Naive thymus-derived CD4-positive, alpha-beta T cell (primary cell): ENCODE measurements around the gene PDE4D. TPM values are rescaled to one million over a fixed set of nuclear protein-coding genes. Genes with fewer than 3 reads are reported as not detected.

Experiments
- ATAC-seq: fragments of 150-1000 bp; cut with Tn5 transposase; 2 replicates; pipeline ENCODE4 v1.10.0; 2021; ENCODE audit warnings: mild to moderate bottlenecking, moderate library complexity
- CTCF ChIA-PET: fragments of 350-600 bp; sonication (Branson Sonifier 250); formaldehyde crosslinking; loops from one replicate; lab custom pipeline; 2021; ENCODE audit warnings: antibody characterized with exemption; lab: Charles Lee
- POLR2A ChIA-PET: fragments of 350-600 bp; sonication (Branson Sonifier 250); formaldehyde crosslinking; loops from one replicate; lab custom pipeline; 2021; ENCODE audit warnings: antibody characterized with exemption, inconsistent platforms; lab: Charles Lee
- DNase-seq, 9 donors: peaks; one replicate each; pipeline versions ENCODE4 v3.0.0 to v3.0.0-alpha.2; 2020 to 2022; ENCODE audit warnings: mixed read lengths in 1 of 9
- H3K27ac ChIP-seq: one replicate; pipeline ENCODE4 v1.7.0; 2013; ENCODE audit warnings: mild to moderate bottlenecking, low read depth, low read length, moderate library complexity
- H3K27me3 ChIP-seq, 2 donors: one replicate each; pipeline ENCODE4 v1.7.0; 2013; ENCODE audit warnings: low read length in 2 of 2, mild to moderate bottlenecking in 2 of 2, moderate library complexity in 2 of 2; ENCODE audit not compliant: control insufficient read depth in 2 of 2, insufficient read depth in 2 of 2
- H3K36me3 ChIP-seq, 3 experiments: 1 replicate in 2 of 3; 2 replicates in 1 of 3; pipeline ENCODE4 v1.7.0; 2013; ENCODE audit warnings: low read length in 3 of 3, mild to moderate bottlenecking in 3 of 3, moderate library complexity in 1 of 3; ENCODE audit not compliant: insufficient read depth in 3 of 3, control insufficient read depth in 2 of 3
- H3K4me1 ChIP-seq, 2 donors: one replicate each; pipeline ENCODE4 v1.7.0; 2013; ENCODE audit warnings: low read length in 2 of 2, mild to moderate bottlenecking in 2 of 2, moderate library complexity in 1 of 2; ENCODE audit not compliant: control insufficient read depth in 2 of 2, insufficient read depth in 2 of 2
- H3K4me3 ChIP-seq: 2 replicates; pipeline ENCODE4 v1.7.0; 2013; ENCODE audit warnings: mild to moderate bottlenecking, low read length
- H3K9me3 ChIP-seq, 3 experiments: 1 replicate in 2 of 3; 2 replicates in 1 of 3; pipeline ENCODE4 v1.7.0; 2013; ENCODE audit warnings: low read length in 3 of 3; ENCODE audit not compliant: control insufficient read depth in 2 of 3
- H3K27ac Mint-ChIP-seq, 9 donors: one replicate each; pipeline ENCODE4 v1.8.0; 2020 to 2022; ENCODE audit warnings: mixed read lengths in 9 of 9, mild to moderate bottlenecking in 8 of 9, moderate library complexity in 5 of 9, inconsistent platforms in 2 of 9
- H3K27me3 Mint-ChIP-seq, 5 donors: one replicate each; pipeline ENCODE4 v1.8.0; 2021 to 2022; ENCODE audit warnings: mixed read lengths in 5 of 5, mild to moderate bottlenecking in 1 of 5
- H3K36me3 Mint-ChIP-seq, 5 donors: one replicate each; pipeline ENCODE4 v1.8.0; 2020 to 2022; ENCODE audit warnings: mixed read lengths in 5 of 5, mild to moderate bottlenecking in 3 of 5, inconsistent platforms in 1 of 5
- H3K4me1 Mint-ChIP-seq, 7 donors: one replicate each; pipeline ENCODE4 v1.8.0; 2020 to 2022; ENCODE audit warnings: mixed read lengths in 7 of 7, mild to moderate bottlenecking in 3 of 7, inconsistent platforms in 1 of 7
- H3K4me3 Mint-ChIP-seq, 10 donors: one replicate each; pipeline ENCODE4 v1.8.0; 2020 to 2022; ENCODE audit warnings: mild to moderate bottlenecking in 10 of 10, mixed read lengths in 10 of 10, moderate library complexity in 6 of 10, inconsistent platforms in 2 of 10
- H3K9me3 Mint-ChIP-seq, 11 donors: one replicate each; pipeline ENCODE4 v1.8.0; 2020 to 2022; ENCODE audit warnings: mixed read lengths in 11 of 11, mild to moderate bottlenecking in 4 of 11, inconsistent platforms in 1 of 11, moderate library complexity in 1 of 11
- intact Hi-C, 2 donors: fragments of 100-400 bp; cut with micrococcal nuclease; formaldehyde crosslinking; loops; one replicate each; pipeline ENCODE4 v1.15.1; 2023
- polyA plus RNA-seq, 2 donors: library from polyadenylated mRNA; unstranded; fragments of 300-500 nt; fragmentation: Illumina TruSeq; gene quantifications; one replicate each; pipeline ENCODE4 v1.2.3, GENCODE V29; 2021
- total RNA-seq, 6 experiments: library from RNA in 5 of 6; stranded (reverse) in 5 of 6; gene quantifications; 1 replicate in 5 of 6; 2 replicates in 1 of 6; pipeline ENCODE4 v1.2.3 and lab custom pipeline; 2021 to 2026

Gene PDE4D
- total and polyA plus RNA-seq, 7 experiments from 2014 or later: 4.9 to 102 (median 38.8) TPM

DNA sequence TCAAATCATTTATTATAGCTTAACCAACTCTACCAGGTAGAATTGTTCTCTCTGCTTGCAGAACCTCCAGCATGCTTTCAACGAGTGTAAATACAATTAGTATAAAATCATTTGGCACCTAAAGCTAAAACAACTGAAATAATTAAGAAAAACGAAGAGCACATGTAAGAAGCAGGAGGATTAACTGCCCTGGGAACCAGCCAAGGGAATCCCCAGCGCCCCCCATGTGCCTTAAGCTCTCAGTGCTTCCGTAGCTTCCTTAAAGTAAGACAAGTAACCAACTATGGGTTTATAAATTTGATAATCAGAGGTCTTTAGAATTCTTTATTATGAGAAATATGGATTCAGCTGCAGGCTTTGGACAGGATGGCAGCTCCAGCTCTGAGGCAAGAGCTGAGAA lies 908.2 kb downstream of the PDE4D start:
- peaks cover 0 to 23% (median 0%) of the 10 kb centered on the region in 7 donors for H3K4me1 Mint-ChIP-seq
- Histone ChIP-seq H3K4me3 (no peak overlapping the region), H3K36me3 (peaks cover 0 to 53% (median 7%) of the 10 kb centered on the region in 3 experiments), H3K9me3 (no peaks in the 10 kb centered on the region), H3K27ac (no peak overlapping the region), H3K4me1 (no peaks in the 10 kb centered on the region), H3K27me3 (no peaks in the 10 kb centered on the region)
- H3K36me3 Mint-ChIP-seq: peaks cover 9 to 66% (median 39%) of the 10 kb centered on the region in 5 donors
- H3K4me3 Mint-ChIP-seq: no peak overlapping the region
- H3K27me3 Mint-ChIP-seq: no peaks in the 10 kb centered on the region
- no peak for ATAC-seq
- intact Hi-C loops: loop anchor here in 1 of 2 donors (2.0 kb wide), 1 partner anchor 13 kb away; no protein-coding TSS in a partner anchor
- CTCF ChIA-PET: interaction anchor here (0.5 kb wide), 1 partner anchor 84 kb away, joined by 3 read pairs; no protein-coding TSS in a partner anchor
- no peak for DNase-seq
- POLR2A ChIA-PET: interaction anchor here (0.9 kb wide), 1 partner anchor 14 kb away, joined by 3 read pairs; no protein-coding TSS in a partner anchor
- H3K27ac Mint-ChIP-seq: peak overlapping the region in 2 of 9 donors; percentile 38 to 62
- H3K9me3 Mint-ChIP-seq: peaks cover 0 to 2% (median 0%) of the 10 kb centered on the region in 11 donors

DNA sequence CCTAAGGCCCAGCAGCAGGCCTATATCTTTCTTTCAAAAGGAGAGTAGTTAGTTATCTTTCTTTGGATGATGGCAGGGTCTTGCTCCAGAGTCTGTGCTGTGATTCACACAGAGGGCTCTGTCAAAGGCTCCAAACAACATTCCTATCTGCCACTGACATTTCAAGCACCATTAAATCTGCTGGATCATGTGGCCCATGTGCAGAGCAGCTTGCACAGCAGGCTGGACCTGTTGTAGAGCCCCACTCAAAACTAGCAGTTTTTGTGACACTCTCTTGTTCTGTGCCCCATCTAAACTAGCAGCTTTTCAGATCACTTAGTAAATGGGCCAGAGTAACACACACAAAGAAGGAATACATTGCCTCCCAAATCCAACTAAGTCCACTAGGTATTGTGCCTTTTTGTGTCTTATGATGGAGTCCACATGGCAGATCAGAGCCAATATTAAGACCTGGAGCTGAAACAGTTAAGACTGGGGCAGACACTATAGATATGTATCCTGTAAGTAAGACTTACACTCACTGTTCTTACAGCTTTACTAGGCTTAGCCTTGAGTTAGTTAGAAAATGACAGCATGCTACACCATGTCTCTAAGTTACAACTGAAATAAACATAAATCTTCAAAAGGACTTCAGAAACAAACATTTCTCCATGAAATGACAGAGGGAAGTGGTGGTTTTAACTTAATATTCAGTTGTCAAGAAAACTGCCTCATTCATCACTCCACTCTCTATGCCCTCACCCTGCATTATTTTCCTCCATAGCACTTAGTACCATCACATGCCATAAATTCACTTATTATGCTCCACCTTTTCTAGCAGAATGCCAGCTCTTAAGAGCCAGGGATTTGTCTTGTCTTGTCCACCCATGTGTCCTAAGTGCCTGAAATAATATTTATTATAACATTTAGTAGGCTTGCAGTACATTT lies 909.7 kb downstream of the PDE4D start:
- Mint-ChIP-seq H3K9me3 (no peaks in the 10 kb centered on the region), H3K4me3 (no peak overlapping the region), H3K27ac (no peak overlapping the region), H3K36me3 (peaks cover 9 to 69% (median 36%) of the 10 kb centered on the region in 5 donors), H3K4me1 (peaks cover 0 to 21% (median 0%) of the 10 kb centered on the region in 7 donors), H3K27me3 (no peaks in the 10 kb centered on the region)
- no peaks in the 10 kb centered on the region for H3K27me3 ChIP-seq
- no peaks in the 10 kb centered on the region for H3K4me1 ChIP-seq
- DNase-seq: no peak
- H3K27ac ChIP-seq: no peak overlapping the region
- intact Hi-C loops: loop anchor here in 1 of 2 donors (2.0 kb wide), 1 partner anchor 15 kb away; no protein-coding TSS in a partner anchor
- CTCF ChIA-PET: no interaction called here
- H3K9me3 ChIP-seq: no peaks in the 10 kb centered on the region
- POLR2A ChIA-PET: interaction anchor here (0.9 kb wide), 1 partner anchor 16 kb away, joined by 3 read pairs; no protein-coding TSS in a partner anchor
- H3K36me3 ChIP-seq: peaks cover 0 to 52% (median 7%) of the 10 kb centered on the region in 3 experiments
- no peak overlapping the region for H3K4me3 ChIP-seq
- no peak for ATAC-seq

DNA sequence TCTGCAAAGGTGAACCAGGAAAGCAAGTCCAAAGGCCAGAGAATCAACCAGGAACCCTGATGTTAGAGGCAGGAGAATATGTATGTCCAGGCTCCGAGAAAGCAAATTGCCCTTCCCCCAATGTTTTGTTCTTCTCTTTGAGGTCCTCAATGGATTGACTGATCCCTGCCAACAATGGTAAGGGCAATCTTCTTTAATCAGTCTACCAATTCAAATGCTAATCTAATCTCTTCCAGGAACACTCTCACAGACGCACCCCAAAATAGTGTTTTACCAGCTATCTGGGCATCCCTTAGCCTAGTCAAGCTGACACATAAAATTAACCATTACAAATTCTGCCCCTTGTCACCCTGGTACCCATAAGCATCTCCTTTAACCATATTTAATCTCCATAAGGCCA lies 912.6 kb downstream of the PDE4D start:
- DNase-seq (no peak), ATAC-seq (no peak)
- Histone ChIP-seq H3K9me3 (no peaks in the 10 kb centered on the region), H3K27me3 (no peaks in the 10 kb centered on the region), H3K36me3 (peaks cover 0 to 56% (median 3%) of the 10 kb centered on the region in 3 experiments), H3K4me3 (no peak overlapping the region), H3K27ac (no peak overlapping the region), H3K4me1 (no peaks in the 10 kb centered on the region)
- Mint-ChIP-seq H3K27ac (peak overlapping the region in 2 of 9 donors; percentile 23 to 64), H3K4me1 (peaks cover 0 to 22% (median 0%) of the 10 kb centered on the region in 7 donors), H3K36me3 (peaks cover 5 to 69% (median 31%) of the 10 kb centered on the region in 5 donors), H3K9me3 (no peaks in the 10 kb centered on the region), H3K4me3 (no peak overlapping the region), H3K27me3 (no peaks in the 10 kb centered on the region)
- intact Hi-C loops: loop anchor here in 1 of 2 donors (2.0 kb wide), 1 partner anchor 194 kb away; no protein-coding TSS in a partner anchor
- ChIA-PET POLR2A (no interaction called here), CTCF (no interaction called here)

DNA sequence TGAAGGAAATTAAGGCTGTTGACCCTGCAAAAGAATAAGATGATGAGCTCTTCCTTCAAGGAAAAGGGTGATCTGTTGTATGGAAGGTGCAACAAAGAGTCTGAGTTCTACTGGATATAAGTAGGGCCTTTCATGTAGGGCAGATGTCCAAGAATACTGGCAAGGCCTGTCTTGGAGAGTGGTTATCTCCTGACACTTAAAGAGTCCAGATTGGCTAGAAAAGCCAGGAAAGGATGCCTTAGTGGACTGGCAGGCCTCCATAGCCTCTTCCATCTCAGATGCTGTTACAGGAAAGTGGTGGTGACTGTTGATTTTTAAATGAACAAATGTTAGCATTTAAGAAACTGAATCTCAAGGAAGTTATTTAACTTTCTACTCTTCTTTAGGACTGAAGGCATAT lies 914.4 kb downstream of the PDE4D start:
- CTCF ChIA-PET: no interaction called here

DNA sequence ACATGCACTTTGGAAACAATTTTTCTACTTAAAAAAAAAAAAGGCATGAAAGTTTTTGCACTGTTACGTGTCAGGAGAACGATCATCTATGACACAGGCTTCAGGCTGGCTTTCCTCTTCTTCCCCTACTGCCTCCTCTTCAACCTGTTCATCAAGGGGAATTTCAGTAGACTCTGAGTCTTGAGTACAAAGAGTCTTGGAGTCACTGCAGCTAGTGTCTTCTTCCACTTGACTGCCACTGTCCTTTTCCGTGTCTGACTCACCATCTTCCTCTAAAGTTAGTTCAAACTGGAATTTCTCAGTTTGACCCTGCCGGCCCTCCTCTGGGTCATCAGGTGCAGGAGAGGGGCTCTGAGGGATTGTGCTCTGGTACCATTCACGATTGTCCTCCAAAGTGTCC lies 918.9 kb downstream of the PDE4D start:
- H3K27me3 ChIP-seq: no peaks in the 10 kb centered on the region
- no peak overlapping the region for H3K27ac ChIP-seq
- Mint-ChIP-seq H3K27me3 (no peaks in the 10 kb centered on the region), H3K27ac (peak overlapping the region in 2 of 9 donors; percentile 15 to 72), H3K4me3 (no peak overlapping the region), H3K4me1 (peaks cover 0 to 15% (median 0%) of the 10 kb centered on the region in 7 donors), H3K36me3 (peaks cover 7 to 47% (median 14%) of the 10 kb centered on the region in 5 donors), H3K9me3 (no peaks in the 10 kb centered on the region)
- H3K4me3 ChIP-seq: no peak overlapping the region
- H3K36me3 ChIP-seq: peaks cover 4 to 40% (median 11%) of the 10 kb centered on the region in 3 experiments
- intact Hi-C loops: no loop called here
- DNase-seq: no peak
- H3K4me1 ChIP-seq: no peaks in the 10 kb centered on the region
- ATAC-seq: no peak
- H3K9me3 ChIP-seq: no peaks in the 10 kb centered on the region
- POLR2A ChIA-PET: no interaction called here
- CTCF ChIA-PET: interaction anchor here (0.9 kb wide), 1 partner anchor 33 kb away, joined by 3 read pairs; no protein-coding TSS in a partner anchor

More for the DNA sequence above, 914.4 kb downstream of the PDE4D start:
- no peak overlapping the region for H3K4me3 Mint-ChIP-seq
- Histone ChIP-seq H3K27me3 (no peaks in the 10 kb centered on the region), H3K27ac (no peak overlapping the region), H3K4me1 (no peaks in the 10 kb centered on the region), H3K9me3 (no peaks in the 10 kb centered on the region), H3K4me3 (no peak overlapping the region), H3K36me3 (peaks cover 0 to 70% (median 11%) of the 10 kb centered on the region in 3 experiments)
- POLR2A ChIA-PET: no interaction called here
- peaks cover 0 to 24% (median 0%) of the 10 kb centered on the region in 7 donors for H3K4me1 Mint-ChIP-seq
- DNase-seq: no peak
- H3K36me3 Mint-ChIP-seq: peaks cover 6 to 76% (median 38%) of the 10 kb centered on the region in 5 donors
- no peaks in the 10 kb centered on the region for H3K27me3 Mint-ChIP-seq
- H3K9me3 Mint-ChIP-seq: no peaks in the 10 kb centered on the region
- H3K27ac Mint-ChIP-seq: peak overlapping the region in 3 of 9 donors; percentile 49 to 79 (median 51)
- intact Hi-C loops: loop anchor here in 1 of 2 donors (5.0 kb wide), 1 partner anchor 193 kb away; no protein-coding TSS in a partner anchor
- no peak for ATAC-seq

DNA sequence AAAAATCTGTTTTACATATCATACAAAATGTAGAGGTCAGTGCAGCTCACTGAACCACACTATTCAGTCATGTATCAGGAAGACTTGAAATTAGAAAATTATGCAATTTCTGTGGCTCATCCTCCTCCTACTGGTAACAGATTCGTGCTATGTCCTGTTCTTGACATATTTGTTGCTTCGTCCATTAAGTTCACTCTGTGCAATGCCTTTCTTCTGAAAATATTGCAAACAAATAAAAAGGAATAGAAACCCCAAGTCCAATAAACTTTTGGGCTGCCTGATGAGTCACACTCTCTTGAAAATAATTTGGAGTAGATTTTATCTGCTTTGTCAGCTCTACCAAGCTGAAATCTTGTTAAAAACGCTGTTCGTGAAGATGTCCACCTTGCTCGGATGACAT lies 919.4 kb downstream of the PDE4D start:
- no peak overlapping the region for H3K27ac Mint-ChIP-seq
- no peaks in the 10 kb centered on the region for H3K27me3 Mint-ChIP-seq
- POLR2A ChIA-PET: no interaction called here
- no peak overlapping the region for H3K4me3 ChIP-seq
- peaks cover 0 to 16% (median 0%) of the 10 kb centered on the region in 7 donors for H3K4me1 Mint-ChIP-seq
- DNase-seq (no peak), ATAC-seq (no peak)
- H3K27me3 ChIP-seq: no peaks in the 10 kb centered on the region
- CTCF ChIA-PET: interaction anchor here (0.6 kb wide), 1 partner anchor 83 kb away, joined by 3 read pairs; no protein-coding TSS in a partner anchor
- H3K36me3 Mint-ChIP-seq: peaks cover 7 to 44% (median 14%) of the 10 kb centered on the region in 5 donors
- no peaks in the 10 kb centered on the region for H3K9me3 Mint-ChIP-seq
- intact Hi-C loops: no loop called here
- peaks cover 4 to 35% (median 11%) of the 10 kb centered on the region in 3 experiments for H3K36me3 ChIP-seq
- H3K27ac ChIP-seq: no peak overlapping the region
- H3K4me3 Mint-ChIP-seq: no peak overlapping the region
- H3K9me3 ChIP-seq: no peaks in the 10 kb centered on the region
- no peaks in the 10 kb centered on the region for H3K4me1 ChIP-seq
